Ishikawa (cell line): ENCODE results near the gene A3GALT2.

Source experiments
- CEBPB ChIP-seq: IDR thresholded peaks from 2 replicates; pipeline ENCODE4 v1.6.1; 2012
- CREB1 ChIP-seq: IDR thresholded peaks from 2 replicates; pipeline ENCODE4 v1.6.1; 2012; ENCODE audit warnings: low read depth
- EGR1 ChIP-seq: IDR thresholded peaks from 2 replicates; pipeline ENCODE4 v1.6.1; 2012
- EP300 ChIP-seq: IDR thresholded peaks from 2 replicates; pipeline ENCODE4 v1.6.1; 2012; ENCODE audit warnings: borderline replicate concordance
- FOXM1 ChIP-seq: IDR thresholded peaks from 2 replicates; pipeline ENCODE4 v1.6.1; 2012; ENCODE audit warnings: low read depth, borderline replicate concordance
- MAX ChIP-seq: IDR thresholded peaks from 2 replicates; pipeline ENCODE4 v1.6.1; 2012
- NFIC ChIP-seq: IDR thresholded peaks from 2 replicates; pipeline ENCODE4 v1.6.1; 2012
- RAD21 ChIP-seq: IDR thresholded peaks from 2 replicates; pipeline ENCODE4 v1.6.1; 2012; ENCODE audit warnings: low read depth
- REST ChIP-seq: IDR thresholded peaks from 2 replicates; pipeline ENCODE4 v1.6.1; 2012; ENCODE audit warnings: low read depth, mild to moderate bottlenecking
- TAF1 ChIP-seq: IDR thresholded peaks from 2 replicates; pipeline ENCODE4 v1.6.1; 2012; ENCODE audit warnings: low read depth, mild to moderate bottlenecking
- TCF12 ChIP-seq: IDR thresholded peaks from 2 replicates; pipeline ENCODE4 v1.6.1; 2012; ENCODE audit warnings: low read depth
- TEAD4 ChIP-seq: IDR thresholded peaks from 2 replicates; pipeline ENCODE4 v1.6.1; 2012
- USF1 ChIP-seq: IDR thresholded peaks from 2 replicates; pipeline ENCODE4 v1.6.1; 2012
- YY1 ChIP-seq: IDR thresholded peaks from 2 replicates; pipeline ENCODE4 v1.6.1; 2012; ENCODE audit warnings: low read depth
- ZBTB7A ChIP-seq: IDR thresholded peaks from 2 replicates; pipeline ENCODE4 v1.6.1; 2012; ENCODE audit warnings: low read depth

The A3GALT2 gene

GRCh38 chr1:33349778-33350610 lies 29.1 kb upstream of the A3GALT2 start:
- TF ChIP-seq TEAD4 (no peak), TAF1 (peak; percentile 64; the same call in 1 of the 2 replicates), RAD21 (no peak), ZBTB7A (0 out of 2 replicates have a peak, but pooled peaks have one; percentile 49), EGR1 (no peak), NFIC (peak; percentile 59), MAX (peak; percentile 84)

GRCh38 chr1:33349081-33349759 lies 28.3 kb upstream of the A3GALT2 start:
- TF ChIP-seq CREB1 (no peak), EP300 (no peak), NFIC (no peak), YY1 (no peak), TEAD4 (no peak), ZBTB7A (no peak), RAD21 (no peak), REST (no peak), USF1 (no peak), TAF1 (no peak), FOXM1 (no peak), CEBPB (no peak), EGR1 (no peak), TCF12 (no peak), MAX (no peak)

- no peak for TF ChIP-seq CEBPB
- no peak for TF ChIP-seq TEAD4
- no peak for TF ChIP-seq NFIC
- TF ChIP-seq ZBTB7A = no peak
- no peak for TF ChIP-seq USF1
- no peak for TF ChIP-seq EGR1
- no peak for TF ChIP-seq EP300
- TF ChIP-seq RAD21 = no peak
- no peak for TF ChIP-seq CREB1
- no peak for TF ChIP-seq FOXM1
- no peak for TF ChIP-seq MAX
- TF ChIP-seq YY1 = no peak
- no peak for TF ChIP-seq TAF1
- TF ChIP-seq TCF12 = no peak
- TF ChIP-seq REST = no peak
Measured at GRCh38 chr1:33348676-33349080, 27.8 kb upstream of the A3GALT2 start.

GRCh38 chr1:33348194-33348593 lies 27.3 kb upstream of the A3GALT2 start:
- TF ChIP-seq EGR1 (no peak), FOXM1 (no peak), CEBPB (no peak), USF1 (no peak), REST (no peak), TCF12 (no peak), NFIC (no peak), YY1 (no peak), EP300 (no peak), ZBTB7A (no peak), MAX (no peak), CREB1 (no peak), RAD21 (no peak), TEAD4 (no peak), TAF1 (no peak)
